DND-41 (cell line): ENCODE data around the gene UBXN1.

Experiments
- EZH2 ChIP-seq: IDR thresholded peaks from 3 replicates; pipeline ENCODE4 v1.6.1; 2012; ENCODE audit warnings: borderline replicate concordance, low read depth, mild to moderate bottlenecking, moderate library complexity, low read length, inconsistent platforms; ENCODE audit not compliant: severe bottlenecking
- TF ChIP-seq, protein P1 (sequence below): IDR thresholded peaks from 2 replicates; pipeline ENCODE4 v1.5.1; 2012; ENCODE audit warnings: borderline replicate concordance, low read length, moderate library complexity, mild to moderate bottlenecking; ENCODE audit not compliant: poor library complexity, severe bottlenecking; ENCODE audit errors: extremely low read depth

DNA sequence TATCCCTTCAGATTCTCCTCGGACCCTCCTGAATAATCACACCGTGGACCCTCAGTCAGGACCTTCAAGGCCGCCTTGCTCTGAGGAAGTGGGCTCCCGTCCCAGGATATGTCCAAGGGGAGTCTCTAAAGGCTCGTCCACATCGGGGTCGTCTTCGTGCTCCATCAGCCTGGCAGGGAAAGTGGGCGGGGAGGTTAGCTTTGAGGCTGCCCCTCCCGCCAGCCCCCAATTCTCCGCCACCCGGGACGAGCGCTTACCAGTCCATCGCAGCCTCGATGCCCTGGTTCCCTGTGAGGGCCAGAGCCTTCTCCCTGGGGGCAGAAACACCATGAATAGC is 472 bp downstream of the UBXN1 start:
- TF ChIP-seq, protein P1, sequence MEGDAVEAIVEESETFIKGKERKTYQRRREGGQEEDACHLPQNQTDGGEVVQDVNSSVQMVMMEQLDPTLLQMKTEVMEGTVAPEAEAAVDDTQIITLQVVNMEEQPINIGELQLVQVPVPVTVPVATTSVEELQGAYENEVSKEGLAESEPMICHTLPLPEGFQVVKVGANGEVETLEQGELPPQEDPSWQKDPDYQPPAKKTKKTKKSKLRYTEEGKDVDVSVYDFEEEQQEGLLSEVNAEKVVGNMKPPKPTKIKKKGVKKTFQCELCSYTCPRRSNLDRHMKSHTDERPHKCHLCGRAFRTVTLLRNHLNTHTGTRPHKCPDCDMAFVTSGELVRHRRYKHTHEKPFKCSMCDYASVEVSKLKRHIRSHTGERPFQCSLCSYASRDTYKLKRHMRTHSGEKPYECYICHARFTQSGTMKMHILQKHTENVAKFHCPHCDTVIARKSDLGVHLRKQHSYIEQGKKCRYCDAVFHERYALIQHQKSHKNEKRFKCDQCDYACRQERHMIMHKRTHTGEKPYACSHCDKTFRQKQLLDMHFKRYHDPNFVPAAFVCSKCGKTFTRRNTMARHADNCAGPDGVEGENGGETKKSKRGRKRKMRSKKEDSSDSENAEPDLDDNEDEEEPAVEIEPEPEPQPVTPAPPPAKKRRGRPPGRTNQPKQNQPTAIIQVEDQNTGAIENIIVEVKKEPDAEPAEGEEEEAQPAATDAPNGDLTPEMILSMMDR = no peak
- no peak for TF ChIP-seq EZH2
